Dermis microvascular lymphatic vessel endothelial cell (primary cell): ENCODE results near the gene TOMM70. TPM values are rescaled to one million over a fixed set of nuclear protein-coding genes. Genes with fewer than 3 reads are reported as not detected.
"Not testable (repeated sequence)": the region's sequence is repeated elsewhere in the genome, so short reads cannot be mapped to it uniquely, and the experiment has no call there.

Experiments used
- DNase-seq, 2 donors: peaks; one replicate each; pipeline versions ENCODE4 v3.0.0 to v3.0.0-alpha.2; 2010; ENCODE audit warnings: low read depth in 2 of 2
- total RNA-seq: library from RNA; depleted of rRNA; stranded (reverse); fragments of >200 nt; gene quantifications from 2 replicates; pipeline ENCODE4 v1.2.1, GENCODE V29; 2014

The TOMM70 gene
- total RNA-seq = 25.5 and 28.2 TPM in 2 replicates

- DNase-seq = peak; percentile 90 to 98
These were observed at the start of gene TOMM70, which contains the start of gene LNP1 for GRCh38 chr3:100400780-100401673. Gene TOMM70, minus strand, starts transcription at chr3:100401089. Its CDS starts 140 bp downstream, at chr3:100400949. Gene LNP1, plus strand, starts transcription at chr3:100401539. Its CDS starts 28,191 bp downstream, at chr3:100429730.

DNA sequence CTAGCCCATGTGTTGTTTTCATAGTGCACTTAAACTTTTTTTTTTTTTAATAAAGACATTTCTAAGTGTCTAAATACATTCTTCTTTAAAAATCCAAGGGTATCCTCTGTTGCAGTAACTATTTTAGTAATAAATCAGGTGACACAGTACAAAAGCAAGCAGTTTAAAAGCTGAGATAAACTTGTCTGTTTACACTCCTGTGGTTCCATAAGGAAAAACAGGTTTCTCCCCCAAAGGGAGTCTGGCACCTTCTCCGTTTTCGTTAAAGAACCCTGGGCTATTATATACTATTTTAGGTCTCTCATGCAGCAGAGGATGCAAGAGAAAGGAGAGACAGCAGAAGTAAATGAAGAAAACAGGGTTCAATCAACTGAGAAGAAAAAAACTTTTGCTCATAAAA lies 48.3 kb upstream of the TOMM70 start:
- no peak for DNase-seq

DNA sequence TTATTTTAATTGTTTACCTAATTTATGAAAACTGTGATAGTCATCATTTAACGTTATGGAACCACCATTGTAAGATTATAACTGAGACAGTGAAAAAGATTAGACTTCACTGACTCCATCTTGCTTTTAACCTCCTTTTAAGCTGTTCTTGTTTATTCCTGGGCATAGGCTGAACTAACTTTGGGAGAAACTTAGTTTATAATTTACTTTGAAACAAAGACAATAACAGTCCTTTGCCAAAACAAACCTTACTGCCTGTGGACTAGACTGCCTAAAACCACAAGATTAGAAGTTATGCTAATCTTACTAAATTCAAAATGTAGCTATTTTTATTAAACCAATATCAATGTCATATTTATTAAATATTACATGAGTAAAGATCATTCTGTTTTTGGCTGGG lies 47.2 kb upstream of the TOMM70 start:
- no peak for DNase-seq

GRCh38 chr3:100447067-100447466 lies 46.2 kb upstream of the TOMM70 start:
- DNase-seq = not testable (repeated sequence)

- no peak for DNase-seq
These were observed 42.8 kb upstream of the TOMM70 start for GRCh38 chr3:100443690-100444089.

DNA sequence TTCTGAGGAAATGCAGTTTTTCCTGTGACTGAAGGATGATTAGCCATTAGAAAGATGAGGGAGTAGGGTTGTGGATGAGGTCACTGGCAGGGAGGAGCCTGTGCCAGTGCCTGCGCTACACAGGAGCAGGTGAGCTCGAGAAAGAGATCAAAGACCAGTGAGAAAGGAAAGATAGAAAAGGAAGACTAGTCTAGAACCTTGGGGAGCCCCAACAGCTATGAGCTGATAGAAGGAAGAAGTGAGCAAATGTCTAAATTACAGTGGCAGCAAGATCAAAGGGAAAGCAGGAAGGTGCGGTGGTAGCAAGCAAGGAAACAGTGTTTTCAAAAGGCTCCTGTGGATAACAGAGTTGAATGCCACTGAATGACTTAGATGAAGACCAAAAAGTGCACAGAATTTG lies 40.0 kb upstream of the TOMM70 start:
- DNase-seq = no peak

GRCh38 chr3:100438623-100438974 lies 37.7 kb upstream of the TOMM70 start:
- DNase-seq = no peak

- DNase-seq = peak in 1 of 2 donors; percentile 18
These were observed 37.1 kb upstream of the TOMM70 start for GRCh38 chr3:100437721-100438622.

DNA sequence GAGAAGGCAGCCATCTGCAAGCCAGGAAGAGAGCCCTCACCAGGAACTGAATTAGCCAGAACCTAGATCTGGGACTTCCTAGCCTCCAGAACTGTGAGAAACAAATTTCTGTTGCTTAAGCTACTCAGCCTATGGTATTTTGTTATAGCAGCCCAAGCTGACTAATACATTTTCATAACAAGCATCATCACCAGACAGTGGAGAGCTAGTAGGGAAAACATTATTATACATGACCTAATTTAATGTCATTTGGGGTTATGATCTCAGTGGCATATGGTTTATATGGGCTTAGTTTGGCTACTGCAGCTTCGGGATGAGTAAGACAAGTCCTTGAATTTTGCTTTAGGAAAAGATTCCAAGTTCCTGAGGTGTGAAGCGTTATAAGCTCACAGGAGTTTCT lies 36.1 kb upstream of the TOMM70 start:
- no peak for DNase-seq

DNA sequence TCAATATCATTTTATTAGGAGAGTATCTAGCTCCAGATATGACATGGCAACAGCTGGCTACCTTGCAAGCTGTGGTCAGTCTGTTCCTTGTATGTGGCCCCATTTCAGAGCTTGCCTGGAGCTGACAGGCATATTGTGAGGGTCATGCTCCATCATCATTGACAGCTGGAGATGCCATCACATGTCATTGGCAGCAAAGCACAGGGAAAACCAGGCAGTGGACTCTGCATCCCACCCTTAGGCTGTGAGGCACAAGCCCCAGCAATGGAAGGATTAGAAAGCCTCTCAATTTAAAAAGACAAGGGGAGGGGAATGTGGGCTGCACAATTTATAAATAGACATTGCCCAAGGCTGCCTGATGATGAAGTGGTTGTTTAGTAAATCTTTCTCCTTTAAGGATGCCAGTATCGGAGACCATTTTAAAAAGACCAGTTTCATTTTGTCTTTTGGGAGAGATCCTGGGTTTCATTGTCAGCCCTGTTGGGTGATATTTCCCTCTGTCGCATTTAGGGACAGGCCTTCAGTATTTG lies 28.4 kb upstream of the TOMM70 start:
- no peak for DNase-seq

GRCh38 chr3:100427699-100428098 lies 26.8 kb upstream of the TOMM70 start:
- peak in 1 of 2 donors; percentile 34 for DNase-seq

- no peak for DNase-seq
These were observed 25.3 kb upstream of the TOMM70 start for GRCh38 chr3:100426067-100426682.

DNA sequence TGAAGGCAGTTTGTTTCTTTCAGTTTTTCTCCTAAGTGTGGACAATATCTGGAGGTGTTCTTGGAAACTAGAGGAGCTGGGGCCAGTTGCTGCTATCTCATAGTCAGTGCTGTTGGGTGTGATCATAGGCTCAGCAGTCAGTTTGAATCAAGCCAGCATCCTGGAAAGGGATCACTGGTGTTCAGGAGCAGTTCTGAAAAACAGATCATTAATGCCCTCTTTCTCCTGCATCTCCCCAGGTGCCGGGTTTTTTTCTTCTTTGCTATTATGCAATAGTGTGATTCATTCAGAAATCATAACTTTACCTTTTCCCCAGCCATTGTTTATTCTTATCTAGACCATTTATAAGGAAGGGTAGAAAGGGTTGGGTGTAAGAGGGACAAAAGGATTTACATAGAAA lies 24.4 kb upstream of the TOMM70 start:
- peak in 1 of 2 donors; percentile 8 for DNase-seq

DNA sequence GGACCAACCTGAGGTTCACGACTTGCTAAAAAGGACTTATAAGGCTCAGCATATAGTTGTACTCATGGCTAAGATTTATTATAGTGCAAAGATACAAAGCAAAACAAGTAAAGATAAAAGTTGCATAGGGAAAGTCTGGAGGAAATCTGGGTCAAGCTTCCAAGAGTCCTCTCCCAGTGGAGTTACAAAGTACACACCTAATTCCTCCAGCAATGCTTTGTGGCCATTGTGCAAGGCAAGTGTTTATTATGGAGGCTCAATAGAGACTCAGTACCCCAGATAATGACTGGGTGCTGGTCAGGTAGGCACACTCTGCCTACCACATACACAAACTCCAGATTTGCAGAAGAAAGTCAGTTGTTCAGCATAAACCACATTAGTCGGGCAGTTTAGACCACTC lies 23.4 kb upstream of the TOMM70 start:
- DNase-seq = no peak

DNA sequence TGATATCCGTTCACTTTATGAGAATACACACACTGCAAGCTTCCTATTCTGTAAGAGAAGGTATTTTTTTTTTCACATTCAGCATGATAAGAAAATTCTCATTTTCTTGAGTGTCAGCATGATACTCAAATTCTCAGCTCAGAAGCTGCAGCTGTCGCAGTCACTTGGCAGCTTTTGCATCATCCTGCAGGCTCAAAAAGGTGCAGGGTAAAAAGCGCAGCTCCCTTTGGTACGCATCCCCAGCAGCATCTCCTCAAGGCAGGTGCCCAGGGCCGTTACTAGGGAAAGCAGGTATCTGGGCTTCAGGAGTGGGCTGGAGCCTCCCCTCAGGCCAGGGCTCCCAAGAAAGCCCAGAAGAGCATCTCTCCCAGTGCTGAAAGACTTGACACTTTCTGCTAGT lies 22.7 kb upstream of the TOMM70 start:
- DNase-seq = no peak

GRCh38 chr3:100420885-100421284 lies 20.0 kb upstream of the TOMM70 start:
- no peak for DNase-seq

- DNase-seq = no peak
These were observed 18.5 kb upstream of the TOMM70 start for GRCh38 chr3:100419406-100419805.

DNA sequence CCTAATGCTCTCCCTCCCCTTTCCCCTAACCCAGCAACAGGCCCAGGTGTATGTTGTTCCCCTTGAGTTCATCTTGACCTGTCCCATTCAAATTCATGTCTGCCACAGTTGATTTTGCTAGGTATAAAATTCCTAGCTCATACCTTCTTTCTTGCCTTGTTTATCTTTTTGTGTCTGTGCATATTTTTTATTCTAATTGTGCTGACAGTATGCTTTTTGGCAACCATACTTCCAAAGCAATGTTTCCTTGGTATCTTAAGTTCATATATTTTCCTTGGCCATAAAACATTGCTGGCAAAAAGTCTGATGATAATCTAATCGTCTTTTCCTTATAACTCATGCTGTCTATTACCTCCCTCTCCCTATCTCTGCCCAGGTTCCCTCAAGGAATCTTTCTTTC lies 16.0 kb upstream of the TOMM70 start:
- DNase-seq = no peak

DNA sequence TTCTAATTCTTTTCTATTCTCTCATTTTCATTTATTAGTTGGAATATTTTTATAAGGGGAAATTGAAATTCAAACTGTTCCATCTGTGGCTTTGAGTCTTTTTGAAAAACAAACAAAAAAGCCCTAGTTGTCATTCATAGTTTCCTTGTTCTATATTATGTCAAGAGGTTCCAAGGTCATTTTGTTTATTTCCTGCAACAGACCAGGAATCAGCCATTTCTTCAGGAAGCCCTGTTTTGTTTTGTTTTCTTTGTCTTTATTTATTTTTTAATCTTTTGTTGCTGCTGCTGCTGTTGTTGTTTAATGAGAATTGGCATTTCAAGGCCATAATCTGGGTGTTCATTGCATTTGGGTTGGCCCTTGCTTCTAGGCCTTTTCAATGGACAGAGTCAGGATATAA lies 15.3 kb upstream of the TOMM70 start:
- peak in 1 of 2 donors; percentile 27 for DNase-seq

DNA sequence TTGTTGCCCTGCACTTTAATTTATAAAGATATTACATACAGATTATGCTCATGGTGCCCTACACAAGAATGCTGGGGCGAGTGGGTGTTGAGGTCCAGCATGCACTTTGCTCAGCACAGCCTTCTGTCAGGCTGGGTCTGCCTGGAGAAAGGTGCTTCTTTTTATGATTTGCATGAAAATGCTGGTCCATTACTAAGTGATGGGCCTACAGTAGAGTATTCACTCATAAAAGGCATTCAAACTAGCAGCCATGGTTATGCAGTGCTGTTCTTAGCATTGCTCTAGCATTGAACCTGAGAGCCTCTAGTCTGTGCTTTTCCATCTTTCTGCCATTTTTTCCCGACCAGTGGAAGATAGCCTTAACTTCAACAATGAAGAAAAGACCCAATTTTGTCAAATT lies 12.7 kb upstream of the TOMM70 start:
- DNase-seq = no peak

DNA sequence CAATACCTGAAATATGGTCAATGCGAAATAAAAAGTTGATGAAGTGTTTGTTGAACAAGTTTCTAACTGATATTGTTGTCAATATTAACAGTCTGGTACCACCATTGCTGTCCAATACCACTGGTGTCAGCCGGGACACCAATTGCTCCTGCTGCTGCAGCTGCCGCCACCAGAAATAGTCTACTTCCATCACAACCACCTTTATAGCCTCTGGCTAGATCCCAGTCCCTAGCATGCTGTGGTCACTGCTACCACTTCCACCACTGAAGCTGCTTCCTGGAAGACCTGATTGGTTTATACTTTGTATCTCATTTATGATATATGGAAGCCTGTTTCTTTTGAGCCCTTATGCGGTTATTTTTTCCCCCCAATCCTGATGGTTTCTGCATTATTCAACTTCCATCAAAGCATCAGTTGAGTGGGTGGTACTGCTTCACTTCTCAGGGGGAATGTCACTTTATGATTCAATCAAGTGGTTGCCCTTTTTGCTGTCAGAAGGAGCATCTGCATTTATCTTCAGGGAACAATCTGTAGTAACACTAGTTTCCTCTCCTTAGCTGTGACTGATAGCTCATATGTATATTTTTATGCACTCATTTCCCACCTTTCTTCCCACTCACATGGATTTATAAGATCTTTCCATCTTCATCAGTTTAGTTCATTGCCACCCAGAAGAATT lies 12.2 kb upstream of the TOMM70 start:
- DNase-seq = no peak
